ENCODE results near the gene DACT3. TPM values are rescaled to one million over a fixed set of nuclear protein-coding genes. Genes with fewer than 3 reads are reported as not detected.

The DACT3 gene
- total and polyA plus RNA-seq, 2 of the 4 experiments (the other 2 are of a cell fraction): 1.6 to 4.9 TPM

DNA sequence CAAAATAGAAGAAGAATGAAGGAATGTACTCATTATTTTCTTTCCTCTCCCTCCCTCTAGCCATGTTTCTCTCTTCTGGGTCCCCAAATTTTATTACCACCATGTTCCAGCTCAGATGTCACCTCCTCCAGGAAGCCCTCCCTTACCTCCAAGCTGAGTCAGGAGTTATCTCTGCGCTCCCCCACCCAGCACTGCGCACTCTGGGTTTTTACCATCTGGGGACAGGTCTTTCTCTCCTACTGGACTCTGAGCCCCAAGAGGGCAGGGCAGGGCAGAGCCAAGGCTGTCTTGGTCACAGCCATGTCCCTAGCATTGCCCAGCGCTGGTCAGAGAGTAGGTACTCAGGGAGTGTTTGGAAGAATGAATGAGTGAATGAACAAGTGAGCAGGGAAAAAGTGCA, 27.9 kb downstream of the DACT3 start:
- dilution Hi-C loops (cut with HindIII; ENCODE audit: low sequenced_read_pairs, unreplicated experiment) (no loop called here), intact Hi-C loops (cut with micrococcal nuclease) (no loop called here), in situ Hi-C loops (cut with MboI; ENCODE audit: low sequenced_read_pairs) (no loop called here)
- H3K18ac ChIP-seq (ENCODE audit: low read depth, low read length): no peak overlapping the region
- H3K4ac ChIP-seq (ENCODE audit: low read depth, low read length): no peak overlapping the region
- no peak overlapping the region for H3K14ac ChIP-seq (replicated peaks; ENCODE audit: low read depth, low read length)
- H2BK120ac ChIP-seq (ENCODE audit: low read depth, low read length): no peak overlapping the region
- no peaks in the 10 kb centered on the region for H4K20me1 ChIP-seq (ENCODE audit: insufficient read depth, low read length)
- CTCF ChIA-PET: no interaction called here
- H3K9ac ChIP-seq (ENCODE audit: low read depth, low read length): no peak overlapping the region
- H3K9me1 ChIP-seq (ENCODE audit: insufficient read depth, low read length): no peaks in the 10 kb centered on the region
- no peak overlapping the region for H3K23ac ChIP-seq (ENCODE audit: low read depth, low read length)
- no peak overlapping the region for H2AK5ac ChIP-seq (ENCODE audit: low read depth, low read length)
- ATAC-seq (ENCODE audit: low read depth) (no peak), DNase-seq (no peak)
- H3K36me3 ChIP-seq (ENCODE audit: control insufficient read depth, insufficient read depth, low read length): no peaks in the 10 kb centered on the region
- no peak overlapping the region for H4K91ac ChIP-seq (ENCODE audit: insufficient read depth, low read depth, low read length)
- no peak overlapping the region for H4K8ac ChIP-seq (ENCODE audit: low read depth in 2 of 2, low read length in 2 of 2)
- H3K4me1 ChIP-seq (ENCODE audit: control insufficient read depth, insufficient read depth, low read length): peaks cover 13% of the 10 kb centered on the region
- H2AK9ac ChIP-seq (replicated peaks; ENCODE audit: low read depth, low read length, poor library complexity): peak overlapping the region; percentile 22
- H2BK20ac ChIP-seq (ENCODE audit: low read depth, low read length): no peak overlapping the region
- H3K4me2 ChIP-seq (ENCODE audit: low read depth, low read length): no peak overlapping the region
- no peaks in the 10 kb centered on the region for H3K9me3 ChIP-seq (ENCODE audit: control insufficient read depth, insufficient read depth, low read length)
- no peak overlapping the region for H3K4me3 ChIP-seq (ENCODE audit: insufficient read depth, low read depth, low read length)
- no peak overlapping the region for H2BK5ac ChIP-seq (ENCODE audit: low read depth, low read length, poor library complexity, severe bottlenecking)
- no TSS peak for BruUV-seq (replicated peaks)
- no peak overlapping the region for H4K5ac ChIP-seq (ENCODE audit: low read depth, low read length)
- POLR2A ChIA-PET (ENCODE audit: unreplicated experiment): no interaction called here
- no peak overlapping the region for H2BK15ac ChIP-seq (ENCODE audit: low read depth, low read length)
- H3K27ac ChIP-seq (ENCODE audit: insufficient read depth, low read length): no peak overlapping the region
- WGBS, 2 experiments (ENCODE audit: extremely low coverage in 2 of 2, insufficient read length in 1 of 2): 100% methylated on average over 2 of the region's 3 CpGs; no CpG with 5 or more reads in 1 of the 2 experiments
- TF ChIP-seq CHD1 (IDR thresholded peaks at IDR 0.05; ENCODE audit: low read depth, low read length) (no peak), RFX5 (IDR thresholded peaks at IDR 0.05; ENCODE audit: low read depth, low read length) (no peak), RCOR1 (IDR thresholded peaks at IDR 0.05; ENCODE audit: insufficient replicate concordance, low read length) (no peak), NFE2L2 (IDR thresholded peaks at IDR 0.05; ENCODE audit: low read depth, low read length) (no peak), SMC3 (IDR thresholded peaks at IDR 0.05; ENCODE audit: low read depth, low read length) (no peak), CEBPB (IDR thresholded peaks at IDR 0.05; ENCODE audit: low read depth, low read length) (no peak), MXI1 (IDR thresholded peaks at IDR 0.05; ENCODE audit: borderline replicate concordance, low read depth, low read length) (no peak), MAZ (IDR thresholded peaks at IDR 0.05; ENCODE audit: borderline replicate concordance, low read depth, low read length) (no peak)
- TF ChIP-seq, protein P1, sequence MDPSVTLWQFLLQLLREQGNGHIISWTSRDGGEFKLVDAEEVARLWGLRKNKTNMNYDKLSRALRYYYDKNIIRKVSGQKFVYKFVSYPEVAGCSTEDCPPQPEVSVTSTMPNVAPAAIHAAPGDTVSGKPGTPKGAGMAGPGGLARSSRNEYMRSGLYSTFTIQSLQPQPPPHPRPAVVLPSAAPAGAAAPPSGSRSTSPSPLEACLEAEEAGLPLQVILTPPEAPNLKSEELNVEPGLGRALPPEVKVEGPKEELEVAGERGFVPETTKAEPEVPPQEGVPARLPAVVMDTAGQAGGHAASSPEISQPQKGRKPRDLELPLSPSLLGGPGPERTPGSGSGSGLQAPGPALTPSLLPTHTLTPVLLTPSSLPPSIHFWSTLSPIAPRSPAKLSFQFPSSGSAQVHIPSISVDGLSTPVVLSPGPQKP (IDR thresholded peaks at IDR 0.05; ENCODE audit: borderline replicate concordance, low read depth, low read length): no peak
- no peak overlapping the region for H2AFZ ChIP-seq (replicated peaks; ENCODE audit: low read length, poor library complexity)
- no peak overlapping the region for H3K56ac ChIP-seq (ENCODE audit: extremely low read depth, insufficient read depth, low read length)
- no peaks in the 10 kb centered on the region; the same call in 1 of the 2 replicates for H3K27me3 ChIP-seq (ENCODE audit: control insufficient read depth, insufficient read depth, low read length)
- H3K79me1 ChIP-seq (ENCODE audit: low read depth in 1 of 2, low read length in 2 of 2): no peaks in the 10 kb centered on the region
